ENCODE results near the gene CENPN. TPM values are rescaled to one million over a fixed set of nuclear protein-coding genes. Genes with fewer than 3 reads are reported as not detected.

Gene CENPN
- total RNA-seq, 1 experiment from 2014 or later: 63.1 TPM

- Histone ChIP-seq H3K27me3 (ENCODE audit: low read length) (no peaks in the 10 kb centered on the region), H3K4me1 (ENCODE audit: insufficient read depth, low read length) (peaks cover 10% of the 10 kb centered on the region; the same call in 1 of the 2 replicates), H2AFZ (ENCODE audit: low read length) (peak overlapping the region; percentile 87), H4K20me1 (ENCODE audit: low read length) (peaks cover 18% of the 10 kb centered on the region; the same call in 1 of the 2 replicates), H3K79me2 (ENCODE audit: low read length) (peaks cover 93% of the 10 kb centered on the region), H3K4me3 (ENCODE audit: low read length) (peak overlapping the region; percentile 99), H3K9me3 (ENCODE audit: low read length) (no peaks in the 10 kb centered on the region), H3K9me2 (replicated peaks; ENCODE audit: low read length) (no peaks in the 10 kb centered on the region), H3K27ac (ENCODE audit: low read length) (peak overlapping the region; percentile 92), H3K9ac (ENCODE audit: low read length) (peak overlapping the region; percentile 96), H3F3A (ENCODE audit: low read length, unreplicated experiment) (no peaks in the 10 kb centered on the region), H3K36me3 (ENCODE audit: low read depth, low read length) (0 out of 2 replicates have a peak, but pooled peaks cover 3% of the 10 kb centered on the region), H3K4me2 (ENCODE audit: low read length) (peak overlapping the region; percentile 99)
- TSS peak; percentile 48 for BruUV-seq (replicated peaks)
- intact Hi-C loops (cut with micrococcal nuclease): loop anchor here (2.0 to 5.0 kb wide), 2 partner anchors 28 to 169 kb away; partner anchors contain the start of gene ATMIN
- ChIA-PET POLR2A (ENCODE audit: unreplicated experiment) (no interaction called here), CTCF (no interaction called here)
- TF ChIP-seq EZH2phosphoT487 (IDR thresholded peaks at IDR 0.05; ENCODE audit: borderline replicate concordance, low read length): no peak
- no peak for TF ChIP-seq EZH2 (IDR thresholded peaks at IDR 0.05; ENCODE audit: low read length, unreplicated experiment)
- TF ChIP-seq CTCF (conservative IDR thresholded peaks at IDR 0.05; ENCODE audit: low read depth, low read length): no peak
- peak; percentile 41 for DNase-seq
- peak; percentile 56 for ATAC-seq
Observed at GRCh38 chr16:81006211-81006812, 702 bp upstream of the CENPN start.

DNA sequence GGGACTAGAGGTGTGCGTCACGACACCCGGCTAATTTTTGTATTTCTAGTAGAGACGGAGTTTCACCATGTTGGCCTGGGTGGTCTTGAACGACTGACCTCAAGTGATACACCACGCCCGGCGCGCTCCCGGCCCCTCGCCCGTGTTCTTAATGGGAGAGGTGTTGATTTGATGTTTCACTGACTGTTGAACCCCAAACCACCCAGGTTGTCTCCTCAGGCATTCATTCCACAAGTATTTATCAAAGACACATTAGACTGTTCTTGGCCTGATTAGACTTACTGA, 1.4 kb downstream of the CENPN start:
- Histone ChIP-seq H3K27me3 (ENCODE audit: low read length) (no peaks in the 10 kb centered on the region), H3K4me3 (ENCODE audit: low read length) (peak overlapping the region; percentile 99), H3K4me1 (ENCODE audit: insufficient read depth, low read length) (peaks cover 9% of the 10 kb centered on the region; the same call in 1 of the 2 replicates), H4K20me1 (ENCODE audit: low read length) (peaks cover 17% of the 10 kb centered on the region; the same call in 1 of the 2 replicates), H3K9ac (ENCODE audit: low read length) (peak overlapping the region; percentile 96), H3K9me2 (replicated peaks; ENCODE audit: low read length) (no peaks in the 10 kb centered on the region), H3K9me3 (ENCODE audit: low read length) (no peaks in the 10 kb centered on the region), H3F3A (ENCODE audit: low read length, unreplicated experiment) (no peaks in the 10 kb centered on the region), H3K79me2 (ENCODE audit: low read length) (peaks cover 79% of the 10 kb centered on the region), H3K27ac (ENCODE audit: low read length) (no peak overlapping the region), H2AFZ (ENCODE audit: low read length) (no peak overlapping the region), H3K36me3 (ENCODE audit: low read depth, low read length) (peaks cover 10% of the 10 kb centered on the region; the same call in 1 of the 2 replicates), H3K4me2 (ENCODE audit: low read length) (peak overlapping the region; percentile 99)
- BruUV-seq (replicated peaks): no TSS peak
- DNase-seq (no peak), ATAC-seq (no peak)
- intact Hi-C loops (cut with micrococcal nuclease): loop anchor here (5.0 kb wide), 1 partner anchor 171 kb away; no protein-coding TSS in a partner anchor
- POLR2A ChIA-PET (ENCODE audit: unreplicated experiment): no interaction called here
- CTCF ChIA-PET: no interaction called here
- TF ChIP-seq EZH2 (IDR thresholded peaks at IDR 0.05; ENCODE audit: low read length, unreplicated experiment) (no peak), CTCF (conservative IDR thresholded peaks at IDR 0.05; ENCODE audit: low read depth, low read length) (no peak), EZH2phosphoT487 (IDR thresholded peaks at IDR 0.05; ENCODE audit: borderline replicate concordance, low read length) (no peak)

DNA sequence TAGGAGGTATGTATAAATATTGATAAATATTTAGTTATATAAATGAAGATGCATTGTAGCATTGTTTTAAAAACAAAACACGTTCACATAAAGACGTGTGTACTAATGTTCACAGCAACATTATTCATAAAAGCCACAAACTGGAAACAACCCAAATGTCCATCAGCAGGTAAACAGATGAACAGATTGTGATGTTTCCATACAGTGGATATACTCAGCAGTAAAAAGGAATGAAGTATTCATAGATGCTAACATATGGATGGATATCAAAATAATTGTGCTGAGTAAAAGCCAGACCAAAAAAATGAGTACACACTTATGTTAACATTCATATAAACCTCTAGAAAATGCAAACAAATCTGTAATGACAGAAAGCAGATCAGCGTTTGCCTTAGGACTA, 6.0 kb downstream of the CENPN start:
- Histone ChIP-seq H4K20me1 (ENCODE audit: low read length) (no peaks in the 10 kb centered on the region), H3K79me2 (ENCODE audit: low read length) (peaks cover 41% of the 10 kb centered on the region), H3K4me1 (ENCODE audit: insufficient read depth, low read length) (peaks cover 6% of the 10 kb centered on the region; the same call in 1 of the 2 replicates), H3K4me2 (ENCODE audit: low read length) (no peak overlapping the region), H3K4me3 (ENCODE audit: low read length) (no peak overlapping the region), H2AFZ (ENCODE audit: low read length) (no peak overlapping the region), H3K9ac (ENCODE audit: low read length) (no peak overlapping the region), H3K9me3 (ENCODE audit: low read length) (no peaks in the 10 kb centered on the region), H3K27me3 (ENCODE audit: low read length) (no peaks in the 10 kb centered on the region), H3K36me3 (ENCODE audit: low read depth, low read length) (peaks cover 31% of the 10 kb centered on the region), H3F3A (ENCODE audit: low read length, unreplicated experiment) (no peaks in the 10 kb centered on the region), H3K9me2 (replicated peaks; ENCODE audit: low read length) (no peaks in the 10 kb centered on the region), H3K27ac (ENCODE audit: low read length) (no peak overlapping the region)
- intact Hi-C loops (cut with micrococcal nuclease): no loop called here
- no TSS peak for BruUV-seq (replicated peaks)
- DNase-seq (no peak), ATAC-seq (no peak)
- TF ChIP-seq EZH2 (IDR thresholded peaks at IDR 0.05; ENCODE audit: low read length, unreplicated experiment): no peak
- no peak for TF ChIP-seq CTCF (conservative IDR thresholded peaks at IDR 0.05; ENCODE audit: low read depth, low read length)
- TF ChIP-seq EZH2phosphoT487 (IDR thresholded peaks at IDR 0.05; ENCODE audit: borderline replicate concordance, low read length): no peak
- POLR2A ChIA-PET (ENCODE audit: unreplicated experiment): no interaction called here
- CTCF ChIA-PET: no interaction called here
